NB4 (cell line): Measurements from ENCODE around the gene CAPN10.

ENCODE experiments used
- CTCF ChIP-seq: IDR thresholded peaks from one replicate; pipeline ENCODE4 v1.5.1; 2012; ENCODE audit warnings: low read depth, low read length
- MAX ChIP-seq: IDR thresholded peaks from 2 replicates; pipeline ENCODE4 v1.6.1; 2011; ENCODE audit warnings: low read depth, low read length
- POLR2A ChIP-seq: IDR thresholded peaks from 2 replicates; pipeline ENCODE4 v1.6.1; 2011; ENCODE audit warnings: mild to moderate bottlenecking; ENCODE audit not compliant: insufficient read length; ENCODE audit errors: extremely low read depth

GRCh38 chr2:240597419-240598181 is 11.1 kb downstream of the CAPN10 start:
- TF ChIP-seq POLR2A (no peak), CTCF (no peak), MAX (no peak)
